Skin of body (tissue), 2 donors: ENCODE measurements around the gene RASGEF1C. TPM values are rescaled to one million over a fixed set of nuclear protein-coding genes. Genes with fewer than 3 reads are reported as not detected.

Experiments used
- DNase-seq: peaks from one replicate; lab custom pipeline; 2025; lab: John Stamatoyannopoulos, UW
- total RNA-seq: library from RNA; depleted of rRNA; stranded (reverse); fragments of >200 nt; gene quantifications from one replicate; pipeline ENCODE4 v1.2.3, GENCODE V29; 2014

RASGEF1C gene
- total RNA-seq, 1 donor from 2014 or later, result 0.79 TPM

GRCh38 chr5:180180421-180180820 is 28.6 kb downstream of the RASGEF1C start:
- DNase-seq, result no peak

DNA sequence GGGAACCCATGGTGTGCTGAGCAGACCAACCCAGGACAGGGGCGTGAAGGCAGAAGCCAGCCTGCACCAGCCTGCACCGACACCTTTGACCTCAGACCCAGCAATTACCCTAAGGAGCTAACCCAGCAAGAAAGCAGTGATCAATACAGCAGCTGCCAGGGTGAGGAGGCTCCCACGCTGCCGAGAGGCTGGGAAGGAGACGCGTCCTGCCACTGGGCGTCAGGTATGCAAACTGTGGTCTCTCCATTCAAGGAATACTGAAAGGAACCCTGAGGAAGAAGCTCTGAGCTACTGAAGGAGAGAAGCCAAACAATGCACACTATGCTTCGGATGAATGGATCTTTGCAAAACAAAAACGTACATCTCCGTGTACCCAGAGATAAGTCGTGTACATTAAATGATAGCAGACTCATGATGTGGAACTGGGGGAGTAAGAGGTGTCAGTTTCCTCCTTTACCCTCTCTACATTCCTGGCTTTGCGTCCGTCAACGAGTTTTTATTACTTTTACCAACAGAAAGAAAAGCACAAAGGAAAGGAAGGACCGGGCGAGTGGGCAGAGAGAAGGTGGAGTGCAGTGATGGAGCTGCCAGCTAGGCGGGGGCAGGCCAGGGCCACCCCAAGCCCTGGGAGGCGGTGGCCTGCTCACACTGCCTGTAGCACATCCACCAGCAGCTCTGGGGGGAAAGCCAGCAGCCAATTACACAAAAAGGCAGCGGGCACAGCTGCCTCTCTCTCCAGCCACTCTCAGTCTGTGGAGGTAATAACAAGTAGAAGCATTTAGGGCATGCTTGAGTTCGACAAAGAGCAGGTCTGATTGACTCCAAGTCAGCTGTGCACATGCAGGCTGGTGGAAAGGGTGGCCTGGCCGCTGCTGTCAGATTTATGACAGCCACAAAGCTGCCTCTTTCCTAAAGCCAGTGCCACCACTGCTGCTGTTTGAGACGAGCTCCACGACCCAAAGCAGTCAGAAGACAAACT is 29.3 kb downstream of the RASGEF1C start:
- DNase-seq, result no peak

- DNase-seq, result no peak
These were observed 30.2 kb downstream of the RASGEF1C start for GRCh38 chr5:180178531-180179441.

DNA sequence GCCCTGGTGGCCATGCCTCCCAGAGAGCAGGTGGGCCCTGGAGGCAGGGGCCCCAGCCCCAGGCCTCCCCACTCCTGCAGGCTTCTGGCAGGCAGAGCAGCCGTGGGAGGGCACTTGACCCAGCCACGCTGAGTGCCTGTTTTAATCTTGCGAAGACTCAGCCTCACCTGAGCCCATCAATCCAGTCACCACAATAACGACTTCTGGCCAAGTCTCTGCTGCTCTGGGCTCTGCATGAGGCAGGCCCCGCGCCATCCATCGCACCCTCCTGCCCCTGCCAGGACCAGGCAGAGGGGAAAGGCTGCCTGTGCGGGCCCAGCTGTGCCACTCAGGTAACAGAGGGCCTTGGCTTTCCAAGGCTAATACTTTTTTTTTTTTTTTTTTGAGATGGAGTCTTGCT is 32.8 kb downstream of the RASGEF1C start:
- no peak for DNase-seq

DNA sequence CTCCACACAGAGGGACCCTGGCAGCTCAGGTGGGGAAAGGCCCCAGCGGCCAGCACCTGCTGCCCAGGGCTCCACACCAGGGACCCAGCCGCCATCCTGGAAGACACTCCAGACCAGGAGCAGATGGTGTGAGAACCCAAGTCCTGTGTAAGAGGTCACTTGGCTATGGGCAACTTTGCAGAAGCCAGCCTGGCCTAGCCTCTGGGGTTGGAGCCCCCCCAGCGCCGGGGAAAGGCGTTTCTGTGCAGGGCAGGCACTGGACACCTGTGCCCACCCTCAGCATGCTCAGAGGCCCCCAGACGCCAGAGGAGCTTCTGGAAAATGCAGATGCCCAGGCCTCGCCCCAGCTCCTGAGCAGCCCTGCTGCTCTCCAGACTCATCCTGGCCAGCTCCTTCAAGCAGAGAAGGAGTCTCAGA is 34.0 kb downstream of the RASGEF1C start:
- DNase-seq, result no peak

- no peak for DNase-seq
These were observed 34.4 kb downstream of the RASGEF1C start for GRCh38 chr5:180174587-180174972.

DNA sequence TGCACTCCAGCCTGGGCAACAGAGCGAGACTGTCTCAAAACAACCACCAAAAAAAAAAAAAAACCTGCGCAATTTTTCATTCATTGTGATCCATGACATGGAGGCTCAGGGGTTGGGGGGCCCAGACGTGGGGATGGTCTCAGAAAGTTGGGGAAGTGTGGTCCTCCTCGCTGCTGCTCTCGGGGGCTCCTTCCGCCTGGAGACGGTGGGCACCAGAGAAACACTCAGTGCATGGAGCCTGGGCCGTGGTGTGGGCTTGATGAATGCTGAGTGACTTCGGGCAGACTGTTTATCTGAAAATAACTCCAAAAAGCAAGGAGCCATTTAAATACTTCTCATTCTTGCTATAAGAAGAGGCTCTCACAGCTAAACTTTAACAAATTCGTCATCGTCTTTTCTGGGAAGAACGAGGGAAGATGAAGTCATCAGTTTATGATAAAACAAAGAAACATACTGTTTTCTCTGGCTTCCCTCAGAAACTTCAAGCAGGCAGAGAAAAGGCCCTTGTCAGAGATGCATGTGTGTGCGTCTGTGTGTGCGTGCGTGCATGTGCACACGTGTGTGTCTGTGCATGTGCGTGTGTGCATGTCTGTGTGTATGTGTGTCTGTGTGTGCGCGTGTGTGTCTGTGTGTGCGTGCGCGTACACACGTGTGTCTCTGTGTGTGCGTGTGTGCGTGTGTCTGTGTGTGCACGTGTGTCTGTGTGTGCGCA is 35.0 kb downstream of the RASGEF1C start:
- DNase-seq, result peak; percentile 2

DNA sequence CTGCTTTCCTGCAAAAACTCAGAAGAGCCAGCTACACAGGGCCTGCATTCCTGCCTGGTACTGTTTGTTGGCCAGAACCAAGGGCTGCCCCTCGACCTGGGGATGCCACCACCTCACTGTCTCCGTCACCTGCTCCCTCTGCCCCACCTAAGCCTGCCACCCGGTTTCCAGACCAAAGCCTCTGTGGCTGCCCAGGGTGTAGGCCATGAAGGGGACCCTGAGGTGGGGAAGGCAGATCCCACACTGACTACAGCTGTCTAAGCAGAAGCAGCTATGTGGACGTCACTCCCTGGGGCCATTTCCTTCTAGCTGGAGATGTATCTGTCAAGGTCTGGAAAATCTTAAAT is 35.8 kb downstream of the RASGEF1C start:
- no peak for DNase-seq

DNA sequence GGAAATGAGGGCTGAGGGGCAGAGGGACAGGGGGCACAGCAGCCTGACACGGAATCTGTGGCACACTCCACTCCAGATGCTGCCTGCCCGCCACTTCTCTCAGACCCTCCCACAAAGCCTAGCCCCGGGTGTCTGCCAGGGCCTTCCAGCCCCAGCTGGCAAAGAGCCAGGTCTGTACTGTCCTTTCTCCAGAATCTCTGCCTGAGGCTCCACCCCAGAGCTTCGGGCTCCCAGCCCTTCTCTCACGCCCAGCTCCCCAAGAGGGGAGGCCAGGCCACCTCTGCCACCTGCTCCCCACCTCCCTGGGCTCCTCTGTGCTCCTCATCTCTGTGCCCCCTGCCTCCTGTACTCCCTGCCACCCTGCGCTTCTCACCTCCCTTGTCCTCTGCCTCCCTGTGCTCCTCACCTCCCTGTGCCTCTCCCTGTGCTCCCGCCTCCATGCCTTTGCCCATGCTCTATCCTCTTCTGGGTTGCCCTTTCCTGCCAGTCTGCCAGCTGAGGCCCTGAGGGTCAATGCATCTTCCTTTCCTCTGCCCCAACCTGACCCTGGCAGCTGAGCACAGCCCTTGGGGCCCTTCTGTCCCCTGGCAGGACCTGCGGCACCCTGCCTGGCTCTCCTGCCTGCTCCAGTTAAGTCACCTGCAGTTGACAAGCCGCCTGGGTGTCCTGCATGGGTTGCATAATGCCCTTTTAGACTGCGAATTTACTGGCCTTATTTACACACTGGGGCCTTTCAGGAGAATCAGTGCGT is 36.4 kb downstream of the RASGEF1C start:
- DNase-seq, result no peak

DNA sequence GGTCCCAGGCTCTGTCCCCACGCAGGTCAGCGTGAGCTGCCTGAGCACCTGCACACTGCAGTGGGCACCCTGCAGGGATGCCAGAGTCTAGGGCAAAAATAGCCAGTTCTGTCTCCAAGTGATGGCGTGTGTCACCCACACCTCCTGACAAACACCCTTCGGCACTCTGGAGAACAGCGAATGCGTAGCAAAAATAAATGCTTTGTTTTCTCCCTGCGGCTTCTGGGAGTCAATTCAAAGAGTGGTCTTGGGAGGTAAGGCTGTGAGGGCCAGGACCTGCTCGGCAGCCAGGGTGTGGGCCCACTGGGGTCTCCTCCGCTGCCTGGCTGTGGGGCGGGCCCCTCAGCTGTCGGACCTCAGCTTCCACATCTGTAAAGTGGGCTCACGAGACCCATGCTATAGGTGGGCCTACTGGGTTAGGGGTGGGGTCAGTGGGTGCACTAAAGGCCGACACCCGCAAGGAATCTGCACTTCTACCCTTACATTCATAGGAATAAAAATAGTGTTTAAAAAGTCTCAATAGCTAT is 37.4 kb downstream of the RASGEF1C start:
- no peak for DNase-seq

GRCh38 chr5:180170810-180171567 is 38.0 kb downstream of the RASGEF1C start:
- DNase-seq, result no peak

DNA sequence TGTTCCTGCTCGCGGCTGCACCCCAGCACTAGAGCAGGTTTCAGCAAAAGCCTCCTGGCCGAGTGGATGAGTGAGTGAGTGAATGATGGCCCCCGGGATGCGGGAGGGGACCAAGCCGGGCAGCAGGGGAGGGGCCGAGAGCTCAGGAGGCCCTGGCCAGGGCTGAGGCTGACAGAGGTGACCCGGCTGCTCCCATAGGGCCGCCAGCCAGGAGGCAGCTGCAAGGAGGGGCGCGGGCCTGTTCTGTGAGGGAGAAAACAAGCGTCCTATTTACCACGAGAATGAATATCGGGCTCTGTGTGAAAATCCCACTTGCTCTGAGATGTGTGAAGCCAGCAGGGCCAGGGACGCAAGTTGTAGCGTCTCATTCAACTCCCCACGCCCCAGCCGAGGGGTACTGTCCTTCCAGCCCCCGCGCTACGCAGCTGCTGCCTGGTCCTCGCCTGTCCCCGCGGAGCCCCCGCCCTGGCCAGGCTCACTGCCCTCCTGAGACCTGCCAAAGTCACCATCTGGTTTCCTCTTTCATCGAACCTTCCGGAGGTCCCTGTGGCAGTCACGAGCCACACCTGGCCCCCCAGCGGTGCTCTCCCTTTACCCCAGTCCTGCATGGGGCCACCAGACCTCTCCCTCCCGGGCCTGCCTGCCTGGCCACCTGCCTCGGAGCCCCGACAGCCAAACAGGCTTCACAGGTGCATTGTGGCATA is 38.8 kb downstream of the RASGEF1C start:
- DNase-seq, result no peak

DNA sequence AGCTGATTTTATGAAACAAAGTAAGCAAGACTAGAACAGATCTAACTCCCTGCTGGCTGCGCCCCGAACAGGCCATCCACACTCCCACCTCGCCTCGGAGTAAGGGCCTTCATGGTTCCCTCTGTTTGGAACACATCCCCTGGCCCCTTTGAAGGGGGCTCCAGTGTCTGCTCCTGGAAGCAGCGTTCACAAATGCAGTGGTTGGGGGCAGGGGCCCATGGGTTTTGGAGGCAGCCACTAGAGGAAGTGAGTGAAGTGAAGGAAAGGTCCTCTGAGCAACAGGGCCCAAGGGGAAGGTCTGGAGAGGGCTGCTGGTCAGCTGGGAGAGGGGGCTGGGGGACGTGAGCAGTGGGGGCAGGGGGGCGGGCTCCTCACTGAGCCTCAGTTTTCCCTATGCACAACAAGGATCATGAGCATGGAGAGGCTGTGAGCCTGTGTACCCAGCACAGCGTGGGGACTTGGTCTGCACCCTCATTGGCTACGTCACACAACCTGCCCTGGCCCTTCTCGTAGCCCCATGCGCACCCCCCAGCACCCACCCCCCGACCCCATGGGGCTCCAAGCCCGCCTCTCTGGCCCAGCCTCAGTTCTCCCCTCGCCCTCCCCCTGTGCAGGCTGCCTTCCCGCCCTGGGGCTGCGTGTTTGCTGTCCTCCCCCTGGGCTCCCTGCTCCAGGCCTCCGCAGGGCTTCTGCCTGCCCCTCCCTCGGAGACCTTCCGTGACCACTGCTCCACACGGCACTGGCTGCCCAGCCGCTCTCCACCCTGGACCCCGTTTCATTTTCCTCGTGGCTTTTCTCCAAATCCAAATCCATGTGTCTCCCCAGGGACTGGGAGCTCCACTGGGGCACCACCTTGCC is 39.5 kb downstream of the RASGEF1C start:
- DNase-seq, result no peak

DNA sequence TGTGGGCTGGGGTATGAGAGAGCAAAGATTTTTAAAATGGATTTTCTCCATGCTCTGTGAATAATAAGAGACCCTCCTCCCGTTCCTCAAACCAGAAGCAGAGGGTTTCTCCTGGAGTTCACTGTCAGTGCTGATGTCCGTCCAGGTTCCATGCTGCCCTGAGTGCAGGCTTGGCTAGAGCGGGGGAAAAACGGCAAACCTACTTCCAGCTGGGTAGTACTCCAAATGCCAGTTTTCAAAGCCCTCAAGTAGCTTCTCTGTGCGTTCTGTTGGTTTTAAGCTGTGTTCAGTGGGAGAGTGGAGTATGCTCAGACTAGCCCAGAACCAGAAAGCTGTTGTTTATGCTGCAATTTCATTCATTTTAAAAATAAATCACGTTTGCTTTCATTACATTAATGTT is 40.3 kb downstream of the RASGEF1C start:
- no peak for DNase-seq

DNA sequence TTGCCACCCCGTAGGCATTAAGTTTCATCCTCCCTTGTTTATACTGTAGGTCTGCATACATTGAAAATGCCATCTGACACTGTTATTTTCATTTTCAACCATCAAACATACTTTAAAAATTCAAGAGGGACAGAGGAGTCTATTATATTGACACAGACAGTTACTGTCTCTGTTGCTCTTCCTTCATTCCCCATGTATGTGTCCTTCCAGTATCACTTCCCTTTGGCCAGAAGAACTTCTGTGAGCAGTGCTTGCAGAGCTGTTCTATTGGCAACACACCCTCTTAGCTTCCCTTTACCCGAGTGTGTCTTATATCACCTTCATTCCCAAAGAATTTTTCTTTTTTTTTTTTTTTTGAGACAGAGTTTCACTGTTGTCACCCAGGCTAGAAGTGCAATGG is 42.8 kb downstream of the RASGEF1C start:
- no peak for DNase-seq

DNA sequence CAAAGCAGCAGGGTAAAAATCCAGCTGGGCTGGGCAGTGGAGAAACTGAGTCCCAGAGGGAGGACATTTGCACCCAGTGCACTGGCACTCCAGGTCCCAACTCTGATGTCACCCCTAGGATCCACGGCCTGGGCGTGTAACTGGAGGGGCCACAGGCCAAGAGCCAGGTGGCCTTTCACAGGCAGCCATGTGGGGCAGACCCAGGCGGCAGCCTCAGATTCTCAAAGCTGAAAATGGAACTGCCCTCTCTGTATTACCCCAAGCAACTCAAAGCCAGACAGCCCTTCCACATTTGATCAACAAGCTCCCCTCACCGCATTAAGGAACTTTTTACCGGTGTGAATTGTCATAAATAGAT is 46.7 kb downstream of the RASGEF1C start:
- no peak for DNase-seq

DNA sequence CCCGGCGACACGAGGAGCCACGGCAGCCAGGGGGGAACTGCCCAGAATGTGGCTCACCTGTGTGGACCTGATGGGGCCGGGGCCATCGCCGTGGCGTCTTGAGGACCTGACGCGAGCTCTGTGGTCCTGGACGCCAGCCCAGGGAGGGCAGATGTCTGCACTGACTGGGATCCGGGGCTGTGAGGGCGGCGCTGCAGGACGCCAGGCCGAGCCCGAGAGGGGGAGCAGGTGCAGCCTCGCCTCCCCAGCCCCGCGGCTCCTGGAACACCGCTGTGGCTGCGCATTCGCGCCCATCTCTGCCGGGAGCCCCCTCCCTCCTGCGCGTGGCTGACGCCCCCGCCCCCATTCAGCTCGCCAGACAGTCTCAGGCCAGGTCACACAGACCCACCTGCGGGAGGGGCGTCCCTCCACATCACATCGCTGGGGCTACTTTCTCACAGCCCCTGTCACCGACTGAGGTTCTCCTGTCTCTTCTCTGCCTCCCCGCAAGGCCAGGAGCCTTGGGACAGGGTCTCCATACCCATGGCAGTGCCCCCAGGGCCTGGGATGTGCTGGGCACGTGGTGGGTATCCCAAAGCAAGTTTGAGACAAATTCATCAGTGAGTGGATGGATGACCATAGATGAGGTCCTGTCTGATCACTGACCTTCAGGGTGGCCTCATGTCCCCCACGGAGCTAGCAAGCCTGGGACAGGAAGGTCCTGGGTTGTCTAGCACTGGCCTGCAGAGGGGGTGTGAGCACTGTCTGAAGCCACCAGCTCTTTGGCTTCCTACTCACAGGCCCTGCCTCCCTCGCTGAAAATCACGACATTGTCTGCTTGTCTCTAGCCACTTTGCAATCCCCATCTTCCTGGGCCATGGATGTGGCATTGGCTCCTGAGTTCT is 47.3 kb downstream of the RASGEF1C start:
- no peak for DNase-seq
